K562 treated with DMSO at 1 percent for 12 hours (cell line): ENCODE measurements around the gene ELMO2. TPM values are rescaled to one million over a fixed set of nuclear protein-coding genes. Genes with fewer than 3 reads are reported as not detected.

Experiments
- total RNA-seq: library from RNA; unstranded; fragments of 300-600 nt; gene quantifications from 2 replicates; pipeline ENCODE4 v1.2.3, GENCODE V29; 2022; ENCODE audit not compliant: insufficient read depth

Gene ELMO2
- 12.1 and 24.8 TPM in 2 replicates for total RNA-seq

GRCh38 chr20:46406200-46406985 is at the start of gene ELMO2:
Gene ELMO2, minus strand, starts transcription at chr20:46406615. Its CDS starts 12,133 bp downstream, at chr20:46394482.

Other genes starting within 250 kb of the ELMO2 start
- not detected in 2 replicates for gene CDH22, start 98.1 kb downstream of the ELMO2 start, total RNA-seq
- gene ZNF334, start 106.9 kb upstream of the ELMO2 start, total RNA-seq: 0.32 and 0.53 TPM in 2 replicates
- not detected in 2 replicates for gene OCSTAMP, start 144.0 kb upstream of the ELMO2 start, total RNA-seq
- gene SLC13A3, start 244.8 kb upstream of the ELMO2 start, total RNA-seq: 4.3 and 10.3 TPM in 2 replicates